ENCODE results near the gene CMKLR1.

- TF ChIP-seq CBFA2T2 (conservative IDR thresholded peaks at IDR 0.05) = no peak
- TF ChIP-seq MAZ (CRISPR knock-in tag; conservative IDR thresholded peaks at IDR 0.05 in 1 of 2, IDR thresholded peaks at IDR 0.05 in 1 of 2) = no peak
- no peak for TF ChIP-seq ZNF318 (IDR thresholded peaks at IDR 0.05; ENCODE audit: borderline replicate concordance in 1 of 2, low read depth in 1 of 2)
- TF ChIP-seq EP300 (IDR thresholded peaks at IDR 0.05; ENCODE audit: low read length) = no peak
- TF ChIP-seq ZBTB26 (CRISPR knock-in tag; IDR thresholded peaks at IDR 0.05) = no peak
- no peak for TF ChIP-seq REST (IDR thresholded peaks at IDR 0.05; ENCODE audit: borderline replicate concordance)
- TF ChIP-seq REST (CRISPR knock-in tag; IDR thresholded peaks at IDR 0.05; ENCODE audit: low read depth) = no peak
- TF ChIP-seq GATA2 (CRISPR knock-in tag; IDR thresholded peaks at IDR 0.05) = no peak
- no peak for TF ChIP-seq TAF1 (IDR thresholded peaks at IDR 0.05; ENCODE audit: control insufficient read depth, extremely low read depth, insufficient read depth, low read length, severe bottlenecking)
- no peak for TF ChIP-seq CTCF (IDR thresholded peaks at IDR 0.05 in 2 of 3, conservative IDR thresholded peaks at IDR 0.05 in 1 of 3; ENCODE audit: insufficient read depth in 2 of 3, low read depth in 1 of 3, low read length in 3 of 3)
- TF ChIP-seq POLR2AphosphoS5 (IDR thresholded peaks at IDR 0.05; ENCODE audit: control insufficient read depth, insufficient read depth, low read depth, low read length) = no peak
Measured at GRCh38 chr12:108315486-108316105, 23.5 kb downstream of the CMKLR1 start.

Data from K562 (cell line).